ENCODE measurements around the gene CHDH.

- TF ChIP-seq, protein P1, sequence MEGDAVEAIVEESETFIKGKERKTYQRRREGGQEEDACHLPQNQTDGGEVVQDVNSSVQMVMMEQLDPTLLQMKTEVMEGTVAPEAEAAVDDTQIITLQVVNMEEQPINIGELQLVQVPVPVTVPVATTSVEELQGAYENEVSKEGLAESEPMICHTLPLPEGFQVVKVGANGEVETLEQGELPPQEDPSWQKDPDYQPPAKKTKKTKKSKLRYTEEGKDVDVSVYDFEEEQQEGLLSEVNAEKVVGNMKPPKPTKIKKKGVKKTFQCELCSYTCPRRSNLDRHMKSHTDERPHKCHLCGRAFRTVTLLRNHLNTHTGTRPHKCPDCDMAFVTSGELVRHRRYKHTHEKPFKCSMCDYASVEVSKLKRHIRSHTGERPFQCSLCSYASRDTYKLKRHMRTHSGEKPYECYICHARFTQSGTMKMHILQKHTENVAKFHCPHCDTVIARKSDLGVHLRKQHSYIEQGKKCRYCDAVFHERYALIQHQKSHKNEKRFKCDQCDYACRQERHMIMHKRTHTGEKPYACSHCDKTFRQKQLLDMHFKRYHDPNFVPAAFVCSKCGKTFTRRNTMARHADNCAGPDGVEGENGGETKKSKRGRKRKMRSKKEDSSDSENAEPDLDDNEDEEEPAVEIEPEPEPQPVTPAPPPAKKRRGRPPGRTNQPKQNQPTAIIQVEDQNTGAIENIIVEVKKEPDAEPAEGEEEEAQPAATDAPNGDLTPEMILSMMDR (IDR thresholded peaks at IDR 0.05; ENCODE audit: borderline replicate concordance, extremely low read depth, low read length, poor library complexity, severe bottlenecking) = no peak
- TF ChIP-seq EZH2 (IDR thresholded peaks at IDR 0.05; ENCODE audit: borderline replicate concordance, low read depth, low read length, severe bottlenecking) = no peak
Measured at GRCh38 chr3:53792866-53793265, 53.4 kb downstream of the CHDH start.
